Measurements from ENCODE around the gene RINT1.
"Not testable (repeated sequence)": the region's sequence is repeated elsewhere in the genome, so short reads cannot be mapped to it uniquely, and the experiment has no call there.

Gene RINT1

DNA sequence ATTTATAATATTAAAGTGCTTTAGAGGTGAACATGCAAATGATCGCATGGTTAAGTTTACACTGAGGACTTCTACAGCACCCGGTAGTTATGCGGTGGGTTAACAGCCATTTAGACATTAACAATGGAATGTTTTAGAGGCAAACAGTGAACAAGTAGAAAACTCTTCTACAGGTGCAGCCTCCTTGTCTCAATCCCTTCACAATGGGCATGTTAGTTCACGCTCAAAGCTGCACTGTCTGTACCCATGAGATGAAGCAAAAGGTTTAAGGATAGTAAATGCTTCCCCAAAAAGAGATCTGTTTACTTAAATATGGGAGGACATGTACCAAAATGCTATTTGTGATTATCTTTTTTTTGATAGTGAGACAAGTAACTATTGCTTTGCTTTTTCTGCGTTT is 35.0 kb upstream of the RINT1 start:
- H3K4me3 ChIP-seq (replicated peaks in 1 of 2; ENCODE audit: low read depth in 2 of 2, low read length in 2 of 2) = no peak overlapping the region
- TF ChIP-seq, protein P1, sequence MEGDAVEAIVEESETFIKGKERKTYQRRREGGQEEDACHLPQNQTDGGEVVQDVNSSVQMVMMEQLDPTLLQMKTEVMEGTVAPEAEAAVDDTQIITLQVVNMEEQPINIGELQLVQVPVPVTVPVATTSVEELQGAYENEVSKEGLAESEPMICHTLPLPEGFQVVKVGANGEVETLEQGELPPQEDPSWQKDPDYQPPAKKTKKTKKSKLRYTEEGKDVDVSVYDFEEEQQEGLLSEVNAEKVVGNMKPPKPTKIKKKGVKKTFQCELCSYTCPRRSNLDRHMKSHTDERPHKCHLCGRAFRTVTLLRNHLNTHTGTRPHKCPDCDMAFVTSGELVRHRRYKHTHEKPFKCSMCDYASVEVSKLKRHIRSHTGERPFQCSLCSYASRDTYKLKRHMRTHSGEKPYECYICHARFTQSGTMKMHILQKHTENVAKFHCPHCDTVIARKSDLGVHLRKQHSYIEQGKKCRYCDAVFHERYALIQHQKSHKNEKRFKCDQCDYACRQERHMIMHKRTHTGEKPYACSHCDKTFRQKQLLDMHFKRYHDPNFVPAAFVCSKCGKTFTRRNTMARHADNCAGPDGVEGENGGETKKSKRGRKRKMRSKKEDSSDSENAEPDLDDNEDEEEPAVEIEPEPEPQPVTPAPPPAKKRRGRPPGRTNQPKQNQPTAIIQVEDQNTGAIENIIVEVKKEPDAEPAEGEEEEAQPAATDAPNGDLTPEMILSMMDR (IDR thresholded peaks at IDR 0.05; ENCODE audit: low read depth, low read length) = no peak
- no peak for DNase-seq (ENCODE audit: low read depth in 2 of 2)

DNA sequence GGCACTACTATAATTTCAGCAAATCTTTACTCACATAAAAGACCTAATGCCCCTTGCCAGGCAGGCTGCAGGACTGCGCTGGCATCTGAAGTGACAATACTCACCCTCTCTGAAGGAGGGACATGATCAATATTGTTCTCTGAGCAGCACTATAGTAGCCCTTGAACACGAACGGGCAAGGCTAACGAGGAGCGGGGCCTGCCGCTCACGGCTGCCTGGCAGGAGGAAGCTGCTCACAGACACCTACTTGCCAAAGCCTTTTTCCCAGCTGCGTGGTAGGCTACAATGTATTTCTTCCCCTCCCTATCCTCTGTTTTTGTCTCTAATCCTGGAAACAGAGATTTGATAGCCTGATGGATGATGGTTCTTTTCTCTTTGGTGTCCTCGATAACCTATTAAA is 29.8 kb upstream of the RINT1 start:
- TF ChIP-seq, protein P1 (IDR thresholded peaks at IDR 0.05; ENCODE audit: low read depth, low read length) = no peak
- DNase-seq (ENCODE audit: low read depth in 2 of 2) = no peak
- H3K4me3 ChIP-seq (replicated peaks in 1 of 2; ENCODE audit: low read depth in 2 of 2, low read length in 2 of 2) = no peak overlapping the region

DNA sequence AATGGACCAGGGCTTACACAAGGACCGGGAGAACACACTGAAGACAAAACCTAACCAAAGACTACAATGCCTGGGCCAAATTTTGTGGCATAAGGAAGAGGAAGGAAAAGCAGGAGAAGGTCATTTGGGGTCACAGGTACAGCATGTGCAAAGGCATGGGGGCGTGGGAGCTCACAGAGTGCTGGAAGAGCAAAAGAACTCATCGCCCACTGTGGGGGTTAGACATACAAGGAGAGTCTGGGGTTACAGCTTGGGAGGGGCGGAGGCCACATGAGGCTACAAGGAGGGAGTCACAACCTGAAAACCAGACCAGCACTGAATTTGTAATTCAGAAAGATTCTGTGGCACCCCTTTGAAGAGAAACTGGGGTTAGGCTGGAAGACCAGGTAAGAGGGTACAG is 19.6 kb upstream of the RINT1 start:
- DNase-seq (ENCODE audit: low read depth in 2 of 2) = no peak
- TF ChIP-seq, protein P1 (IDR thresholded peaks at IDR 0.05; ENCODE audit: low read depth, low read length) = no peak
- H3K4me3 ChIP-seq (replicated peaks in 1 of 2; ENCODE audit: low read depth in 2 of 2, low read length in 2 of 2) = no peak overlapping the region

DNA sequence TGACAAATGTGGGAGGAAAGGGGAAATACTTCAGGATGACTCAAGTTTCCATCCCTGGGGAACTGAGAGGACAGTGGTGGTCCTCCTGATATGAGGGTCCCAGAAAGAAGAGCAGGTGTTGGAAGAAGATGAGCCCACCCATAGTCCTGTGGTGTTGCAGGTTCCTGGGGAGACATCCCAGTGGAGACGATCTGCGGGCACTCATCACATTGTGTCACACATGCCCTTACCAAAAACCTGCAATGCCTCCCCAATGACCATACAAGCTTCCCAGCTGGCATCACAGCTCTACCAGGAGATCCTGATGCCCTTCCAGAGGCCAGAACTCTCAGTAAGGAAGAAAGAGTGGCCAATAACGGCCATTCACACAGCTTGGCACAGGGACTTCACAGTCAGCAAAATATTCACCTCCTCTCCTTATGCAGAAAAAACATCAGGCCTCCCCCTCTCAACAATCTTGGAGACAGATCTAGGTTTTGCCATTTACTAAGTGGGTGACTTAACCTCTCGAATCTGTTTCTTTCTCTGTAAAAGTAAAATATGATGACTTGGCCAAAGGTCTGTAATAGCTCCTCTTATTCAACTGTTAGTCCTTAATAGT is 19.0 kb upstream of the RINT1 start:
- no peak overlapping the region for H3K4me3 ChIP-seq (replicated peaks in 1 of 2; ENCODE audit: low read depth in 2 of 2, low read length in 2 of 2)
- TF ChIP-seq, protein P1 (IDR thresholded peaks at IDR 0.05; ENCODE audit: low read depth, low read length) = no peak
- DNase-seq (ENCODE audit: low read depth in 2 of 2) = no peak

DNA sequence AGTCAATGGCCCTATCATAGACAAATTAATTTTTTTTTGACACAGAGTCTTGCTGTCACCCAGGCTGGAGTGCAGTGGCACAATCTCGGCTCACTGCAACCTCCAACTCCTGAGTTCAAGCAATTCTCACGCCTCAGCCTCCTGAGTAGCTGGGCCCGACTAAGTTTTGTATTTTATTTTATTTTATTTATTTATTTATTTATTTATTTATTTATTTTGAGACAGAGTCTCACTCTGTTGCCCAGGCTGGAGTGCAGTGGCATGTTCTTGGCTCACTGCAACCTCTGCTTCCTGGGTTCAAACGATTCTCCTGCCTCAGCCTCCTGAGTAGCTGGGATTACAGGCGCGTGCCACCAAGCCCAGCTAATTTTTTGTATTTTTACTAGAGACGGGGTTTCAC is 16.4 kb upstream of the RINT1 start:
- not testable (repeated sequence) for H3K4me3 ChIP-seq (replicated peaks in 1 of 2; ENCODE audit: low read depth in 2 of 2, low read length in 2 of 2); DNase-seq (ENCODE audit: low read depth in 2 of 2)

DNA sequence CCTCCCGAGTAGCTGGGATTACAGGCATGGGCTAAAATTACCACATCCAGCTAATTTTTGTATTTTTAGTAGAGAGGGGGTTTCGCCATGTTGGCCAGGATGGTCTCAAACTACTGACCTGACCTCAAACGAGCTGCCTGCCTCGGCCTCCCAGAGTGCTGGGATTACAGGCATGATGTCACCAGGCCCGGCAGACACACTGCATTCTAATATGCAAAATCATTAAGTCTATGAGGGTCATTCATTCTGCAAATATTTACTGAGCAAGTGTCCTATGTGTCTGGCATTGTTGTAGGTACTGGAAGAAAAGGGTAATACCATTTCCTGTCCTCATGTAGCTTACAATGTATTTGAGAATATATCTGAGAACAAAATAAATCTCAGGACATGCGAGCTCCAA is 12.6 kb upstream of the RINT1 start:
- peak in 1 of 2 donors; percentile 9 for DNase-seq (ENCODE audit: low read depth in 2 of 2)
- TF ChIP-seq, protein P1 (IDR thresholded peaks at IDR 0.05; ENCODE audit: low read depth, low read length) = no peak
- H3K4me3 ChIP-seq (replicated peaks in 1 of 2; ENCODE audit: low read depth in 2 of 2, low read length in 2 of 2) = no peak overlapping the region

DNA sequence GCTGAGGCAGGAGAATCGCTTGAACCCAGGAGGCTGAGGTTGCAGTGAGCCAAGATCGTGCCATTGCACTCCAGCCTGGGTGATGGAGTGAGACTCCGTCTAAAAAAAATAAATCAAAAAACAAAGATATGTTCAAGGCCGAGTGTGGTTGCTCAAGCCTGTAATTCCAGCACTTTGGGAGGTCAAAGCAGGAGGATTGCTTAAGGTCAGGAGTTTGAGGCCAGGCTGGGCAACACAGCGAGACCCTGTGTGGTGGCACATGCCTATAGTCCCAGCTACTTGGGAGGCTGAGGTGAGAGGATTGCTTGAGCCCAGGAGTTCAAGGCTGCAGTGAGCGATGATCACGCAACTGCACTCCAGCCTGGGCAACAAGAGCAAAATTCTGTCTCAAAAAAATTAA is 11.4 kb upstream of the RINT1 start:
- peak overlapping the region in 1 of 2 donors; percentile 86 for H3K4me3 ChIP-seq (replicated peaks in 1 of 2; ENCODE audit: low read depth in 2 of 2, low read length in 2 of 2)
- not testable (repeated sequence) for DNase-seq (ENCODE audit: low read depth in 2 of 2)

DNA sequence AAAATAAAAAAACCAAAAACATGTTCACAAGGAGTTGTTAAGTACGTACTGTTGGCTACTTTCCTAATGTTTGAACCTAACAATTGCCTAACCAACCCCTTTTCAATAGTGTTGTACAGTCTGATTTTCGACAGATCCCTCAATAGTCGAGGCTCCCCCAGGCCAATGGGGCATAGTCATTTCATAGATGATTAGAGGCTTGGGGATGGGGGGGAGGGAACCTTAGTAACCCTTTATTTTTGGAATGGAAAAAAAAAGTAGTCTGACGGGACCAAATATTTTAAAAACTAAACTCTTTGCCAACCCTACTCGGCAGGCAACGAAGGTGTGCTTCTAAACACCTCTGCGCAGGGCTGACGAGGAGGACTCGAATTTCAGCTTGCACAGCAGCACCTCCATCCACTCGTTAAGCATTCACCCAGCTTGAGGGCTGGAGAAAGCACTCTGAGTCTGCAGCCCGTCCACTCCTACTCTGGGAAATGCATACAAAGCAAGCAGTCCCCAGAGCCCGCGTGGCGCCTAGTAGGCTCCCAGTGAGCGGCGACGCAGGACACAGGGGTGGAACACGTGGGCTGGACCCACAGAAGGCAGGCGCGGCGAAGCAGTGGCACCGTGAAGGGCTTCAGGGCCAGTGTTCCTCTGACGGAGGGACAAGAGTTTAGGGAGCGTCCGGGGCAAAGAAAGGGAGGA is 10.8 kb upstream of the RINT1 start:
- DNase-seq (ENCODE audit: low read depth in 2 of 2) = peak; percentile 55 to 58
- TF ChIP-seq, protein P1 (IDR thresholded peaks at IDR 0.05; ENCODE audit: low read depth, low read length) = no peak
- peak overlapping the region; percentile 71 to 86 for H3K4me3 ChIP-seq (replicated peaks in 1 of 2; ENCODE audit: low read depth in 2 of 2, low read length in 2 of 2)
